ENCODE results near the gene GPR156. TPM values are rescaled to one million over a fixed set of nuclear protein-coding genes. Genes with fewer than 3 reads are reported as not detected.

The GPR156 gene
- polyA plus RNA-seq, 1 donor from 2014 or later: 0.22 TPM

GRCh38 chr3:120170223-120170622 lies 114.8 kb downstream of the GPR156 start:
- Histone ChIP-seq H4K20me1 (ENCODE audit: insufficient read depth) (no peaks in the 10 kb centered on the region), H3K9ac (ENCODE audit: low read length) (no peak overlapping the region), H3K4me2 (ENCODE audit: low read length) (no peak overlapping the region), H3K9me3 (ENCODE audit: low read length) (no peaks in the 10 kb centered on the region), H3K27ac (ENCODE audit: low read length) (no peak overlapping the region), H3K4me3 (ENCODE audit: low read length) (no peak overlapping the region), H3K36me3 (ENCODE audit: insufficient read depth, low read length) (no peaks in the 10 kb centered on the region), H3F3A (ENCODE audit: insufficient read depth, low read length, poor library complexity, severe bottlenecking) (no peaks in the 10 kb centered on the region), H2AFZ (ENCODE audit: low read depth, low read length) (no peak overlapping the region), H3K79me2 (replicated peaks; ENCODE audit: insufficient read depth, low read length) (no peaks in the 10 kb centered on the region), H3K27me3 (ENCODE audit: insufficient read depth, low read depth, low read length) (no peaks in the 10 kb centered on the region), H3K9me2 (ENCODE audit: insufficient read depth, low read length) (no peaks in the 10 kb centered on the region)
- TF ChIP-seq RAD21 (conservative IDR thresholded peaks at IDR 0.05): no peak
- no peak for TF ChIP-seq EP300 (conservative IDR thresholded peaks at IDR 0.05; ENCODE audit: poor library complexity, severe bottlenecking)
- TF ChIP-seq SMC3 (conservative IDR thresholded peaks at IDR 0.05; ENCODE audit: poor library complexity): no peak
- TF ChIP-seq EZH2 (IDR thresholded peaks at IDR 0.05; ENCODE audit: borderline replicate concordance, insufficient read depth, low read length, poor library complexity, severe bottlenecking): no peak
- TF ChIP-seq, protein P1, sequence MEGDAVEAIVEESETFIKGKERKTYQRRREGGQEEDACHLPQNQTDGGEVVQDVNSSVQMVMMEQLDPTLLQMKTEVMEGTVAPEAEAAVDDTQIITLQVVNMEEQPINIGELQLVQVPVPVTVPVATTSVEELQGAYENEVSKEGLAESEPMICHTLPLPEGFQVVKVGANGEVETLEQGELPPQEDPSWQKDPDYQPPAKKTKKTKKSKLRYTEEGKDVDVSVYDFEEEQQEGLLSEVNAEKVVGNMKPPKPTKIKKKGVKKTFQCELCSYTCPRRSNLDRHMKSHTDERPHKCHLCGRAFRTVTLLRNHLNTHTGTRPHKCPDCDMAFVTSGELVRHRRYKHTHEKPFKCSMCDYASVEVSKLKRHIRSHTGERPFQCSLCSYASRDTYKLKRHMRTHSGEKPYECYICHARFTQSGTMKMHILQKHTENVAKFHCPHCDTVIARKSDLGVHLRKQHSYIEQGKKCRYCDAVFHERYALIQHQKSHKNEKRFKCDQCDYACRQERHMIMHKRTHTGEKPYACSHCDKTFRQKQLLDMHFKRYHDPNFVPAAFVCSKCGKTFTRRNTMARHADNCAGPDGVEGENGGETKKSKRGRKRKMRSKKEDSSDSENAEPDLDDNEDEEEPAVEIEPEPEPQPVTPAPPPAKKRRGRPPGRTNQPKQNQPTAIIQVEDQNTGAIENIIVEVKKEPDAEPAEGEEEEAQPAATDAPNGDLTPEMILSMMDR (IDR thresholded peaks at IDR 0.05; ENCODE audit: poor library complexity, severe bottlenecking): no peak
- TF ChIP-seq MXI1 (conservative IDR thresholded peaks at IDR 0.05; ENCODE audit: poor library complexity, severe bottlenecking): no peak
- no peak for TF ChIP-seq TAF1 (IDR thresholded peaks at IDR 0.05; ENCODE audit: low read depth)
- no peak for TF ChIP-seq REST (IDR thresholded peaks at IDR 0.05; ENCODE audit: borderline replicate concordance)
- no peak for TF ChIP-seq POLR2AphosphoS5 (IDR thresholded peaks at IDR 0.05)

- no peak overlapping the region for H3K4me3 ChIP-seq (ENCODE audit: low read length)
- no peaks in the 10 kb centered on the region for H3K9me2 ChIP-seq (ENCODE audit: insufficient read depth, low read length)
- no peak overlapping the region for H3K4me2 ChIP-seq (ENCODE audit: low read length)
- no peaks in the 10 kb centered on the region for H3K27me3 ChIP-seq (ENCODE audit: insufficient read depth, low read depth, low read length)
- H3F3A ChIP-seq (ENCODE audit: insufficient read depth, low read length, poor library complexity, severe bottlenecking): no peaks in the 10 kb centered on the region
- TF ChIP-seq TAF1 (IDR thresholded peaks at IDR 0.05; ENCODE audit: low read depth): no peak
- TF ChIP-seq SMC3 (conservative IDR thresholded peaks at IDR 0.05; ENCODE audit: poor library complexity): no peak
- no peak for TF ChIP-seq MXI1 (conservative IDR thresholded peaks at IDR 0.05; ENCODE audit: poor library complexity, severe bottlenecking)
- TF ChIP-seq POLR2AphosphoS5 (IDR thresholded peaks at IDR 0.05): no peak
- no peak for TF ChIP-seq RAD21 (conservative IDR thresholded peaks at IDR 0.05)
- TF ChIP-seq REST (IDR thresholded peaks at IDR 0.05; ENCODE audit: borderline replicate concordance): no peak
- TF ChIP-seq EP300 (conservative IDR thresholded peaks at IDR 0.05; ENCODE audit: poor library complexity, severe bottlenecking): no peak
- no peak for TF ChIP-seq EZH2 (IDR thresholded peaks at IDR 0.05; ENCODE audit: borderline replicate concordance, insufficient read depth, low read length, poor library complexity, severe bottlenecking)
- TF ChIP-seq, protein P1 (IDR thresholded peaks at IDR 0.05; ENCODE audit: poor library complexity, severe bottlenecking): no peak
- no peak overlapping the region for H3K9ac ChIP-seq (ENCODE audit: low read length)
- H3K27ac ChIP-seq (ENCODE audit: low read length): no peak overlapping the region
- H3K9me3 ChIP-seq (ENCODE audit: low read length): no peaks in the 10 kb centered on the region
- H2AFZ ChIP-seq (ENCODE audit: low read depth, low read length): no peak overlapping the region
- H3K79me2 ChIP-seq (replicated peaks; ENCODE audit: insufficient read depth, low read length): no peaks in the 10 kb centered on the region
- no peaks in the 10 kb centered on the region for H3K36me3 ChIP-seq (ENCODE audit: insufficient read depth, low read length)
- no peaks in the 10 kb centered on the region for H4K20me1 ChIP-seq (ENCODE audit: insufficient read depth)
Observed at GRCh38 chr3:120169407-120169806, 115.6 kb downstream of the GPR156 start.
